Measurements from ENCODE around the gene DUSP18.

DNA sequence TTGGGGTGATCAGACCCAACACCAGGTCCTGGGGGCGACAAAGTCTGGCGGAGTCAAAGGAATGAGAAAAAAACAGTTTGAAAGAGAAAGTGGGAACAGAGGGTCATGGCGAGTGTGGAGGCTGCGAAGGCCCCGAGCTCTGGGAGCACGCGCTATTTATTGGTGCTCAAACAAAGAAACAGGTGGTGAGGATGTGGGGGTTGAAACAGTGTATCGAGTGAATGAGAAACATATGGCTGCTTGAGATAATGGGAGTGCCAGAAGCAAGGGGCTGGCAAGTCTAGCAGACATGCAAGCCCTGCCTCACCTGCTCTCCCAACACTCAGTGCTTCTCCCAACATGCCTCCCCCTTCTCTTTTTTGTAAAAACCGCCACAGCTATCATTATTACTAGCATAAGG is 7.8 kb upstream of the DUSP18 start:
- TF ChIP-seq, protein P1, sequence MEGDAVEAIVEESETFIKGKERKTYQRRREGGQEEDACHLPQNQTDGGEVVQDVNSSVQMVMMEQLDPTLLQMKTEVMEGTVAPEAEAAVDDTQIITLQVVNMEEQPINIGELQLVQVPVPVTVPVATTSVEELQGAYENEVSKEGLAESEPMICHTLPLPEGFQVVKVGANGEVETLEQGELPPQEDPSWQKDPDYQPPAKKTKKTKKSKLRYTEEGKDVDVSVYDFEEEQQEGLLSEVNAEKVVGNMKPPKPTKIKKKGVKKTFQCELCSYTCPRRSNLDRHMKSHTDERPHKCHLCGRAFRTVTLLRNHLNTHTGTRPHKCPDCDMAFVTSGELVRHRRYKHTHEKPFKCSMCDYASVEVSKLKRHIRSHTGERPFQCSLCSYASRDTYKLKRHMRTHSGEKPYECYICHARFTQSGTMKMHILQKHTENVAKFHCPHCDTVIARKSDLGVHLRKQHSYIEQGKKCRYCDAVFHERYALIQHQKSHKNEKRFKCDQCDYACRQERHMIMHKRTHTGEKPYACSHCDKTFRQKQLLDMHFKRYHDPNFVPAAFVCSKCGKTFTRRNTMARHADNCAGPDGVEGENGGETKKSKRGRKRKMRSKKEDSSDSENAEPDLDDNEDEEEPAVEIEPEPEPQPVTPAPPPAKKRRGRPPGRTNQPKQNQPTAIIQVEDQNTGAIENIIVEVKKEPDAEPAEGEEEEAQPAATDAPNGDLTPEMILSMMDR (IDR thresholded peaks at IDR 0.05; ENCODE audit: insufficient read depth, low read length): no peak
- no peak for TF ChIP-seq POLR2AphosphoS5 (IDR thresholded peaks at IDR 0.05; ENCODE audit: low read depth)
- TF ChIP-seq, protein P2, sequence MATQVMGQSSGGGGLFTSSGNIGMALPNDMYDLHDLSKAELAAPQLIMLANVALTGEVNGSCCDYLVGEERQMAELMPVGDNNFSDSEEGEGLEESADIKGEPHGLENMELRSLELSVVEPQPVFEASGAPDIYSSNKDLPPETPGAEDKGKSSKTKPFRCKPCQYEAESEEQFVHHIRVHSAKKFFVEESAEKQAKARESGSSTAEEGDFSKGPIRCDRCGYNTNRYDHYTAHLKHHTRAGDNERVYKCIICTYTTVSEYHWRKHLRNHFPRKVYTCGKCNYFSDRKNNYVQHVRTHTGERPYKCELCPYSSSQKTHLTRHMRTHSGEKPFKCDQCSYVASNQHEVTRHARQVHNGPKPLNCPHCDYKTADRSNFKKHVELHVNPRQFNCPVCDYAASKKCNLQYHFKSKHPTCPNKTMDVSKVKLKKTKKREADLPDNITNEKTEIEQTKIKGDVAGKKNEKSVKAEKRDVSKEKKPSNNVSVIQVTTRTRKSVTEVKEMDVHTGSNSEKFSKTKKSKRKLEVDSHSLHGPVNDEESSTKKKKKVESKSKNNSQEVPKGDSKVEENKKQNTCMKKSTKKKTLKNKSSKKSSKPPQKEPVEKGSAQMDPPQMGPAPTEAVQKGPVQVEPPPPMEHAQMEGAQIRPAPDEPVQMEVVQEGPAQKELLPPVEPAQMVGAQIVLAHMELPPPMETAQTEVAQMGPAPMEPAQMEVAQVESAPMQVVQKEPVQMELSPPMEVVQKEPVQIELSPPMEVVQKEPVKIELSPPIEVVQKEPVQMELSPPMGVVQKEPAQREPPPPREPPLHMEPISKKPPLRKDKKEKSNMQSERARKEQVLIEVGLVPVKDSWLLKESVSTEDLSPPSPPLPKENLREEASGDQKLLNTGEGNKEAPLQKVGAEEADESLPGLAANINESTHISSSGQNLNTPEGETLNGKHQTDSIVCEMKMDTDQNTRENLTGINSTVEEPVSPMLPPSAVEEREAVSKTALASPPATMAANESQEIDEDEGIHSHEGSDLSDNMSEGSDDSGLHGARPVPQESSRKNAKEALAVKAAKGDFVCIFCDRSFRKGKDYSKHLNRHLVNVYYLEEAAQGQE (IDR thresholded peaks at IDR 0.05; ENCODE audit: insufficient replicate concordance, low read depth): no peak
